ENCODE data around the gene ITSN1. TPM values are rescaled to one million over a fixed set of nuclear protein-coding genes. Genes with fewer than 3 reads are reported as not detected.

The ITSN1 gene
- total RNA-seq, 4 donors from 2014 or later, result 29.6 to 42.2 (median 41.1) TPM

GRCh38 chr21:33641352-33642026 is 812 bp upstream of the ITSN1 start, which contains the start of gene CRYZL1:
Gene CRYZL1, minus strand, starts transcription at chr21:33641741. Its CDS starts 10,190 bp downstream, at chr21:33631551.
- Histone ChIP-seq H3K9me3 (no peaks in the 10 kb centered on the region), H3K4me1 (peaks cover 17 to 21% of the 10 kb centered on the region in 2 donors), H3K27ac (peak within 1 kb of the TSS; percentile 88 to 95 (median 94)), H3K36me3 (no peaks in the 10 kb centered on the region), H3K4me3 (replicated peaks in 1 of 3) (peak within 1 kb of the TSS; percentile 64 to 95 (median 81)), H3K27me3 (no peaks in the 10 kb centered on the region)
- peak; percentile 100 for DNase-seq
- WGBS, 2 donors, result 0 to 1% methylated on average over 28 to 38 of the region's 38 CpGs
- intact Hi-C loops (cut with DNase I), result no loop called here
- peak; percentile 20 to 93 for TF ChIP-seq POLR2A (IDR thresholded peaks at IDR 0.05)
- TF ChIP-seq, protein P1, sequence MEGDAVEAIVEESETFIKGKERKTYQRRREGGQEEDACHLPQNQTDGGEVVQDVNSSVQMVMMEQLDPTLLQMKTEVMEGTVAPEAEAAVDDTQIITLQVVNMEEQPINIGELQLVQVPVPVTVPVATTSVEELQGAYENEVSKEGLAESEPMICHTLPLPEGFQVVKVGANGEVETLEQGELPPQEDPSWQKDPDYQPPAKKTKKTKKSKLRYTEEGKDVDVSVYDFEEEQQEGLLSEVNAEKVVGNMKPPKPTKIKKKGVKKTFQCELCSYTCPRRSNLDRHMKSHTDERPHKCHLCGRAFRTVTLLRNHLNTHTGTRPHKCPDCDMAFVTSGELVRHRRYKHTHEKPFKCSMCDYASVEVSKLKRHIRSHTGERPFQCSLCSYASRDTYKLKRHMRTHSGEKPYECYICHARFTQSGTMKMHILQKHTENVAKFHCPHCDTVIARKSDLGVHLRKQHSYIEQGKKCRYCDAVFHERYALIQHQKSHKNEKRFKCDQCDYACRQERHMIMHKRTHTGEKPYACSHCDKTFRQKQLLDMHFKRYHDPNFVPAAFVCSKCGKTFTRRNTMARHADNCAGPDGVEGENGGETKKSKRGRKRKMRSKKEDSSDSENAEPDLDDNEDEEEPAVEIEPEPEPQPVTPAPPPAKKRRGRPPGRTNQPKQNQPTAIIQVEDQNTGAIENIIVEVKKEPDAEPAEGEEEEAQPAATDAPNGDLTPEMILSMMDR (IDR thresholded peaks at IDR 0.05), result peak in 1 of 6 experiments; percentile 10

GRCh38 chr21:33642896-33643657 is 776 bp downstream of the ITSN1 start:
- no peaks in the 10 kb centered on the region for H3K27me3 ChIP-seq
- DNase-seq, result peak; percentile 35 to 39
- peak overlapping the region; percentile 54 to 95 (median 64) for H3K4me3 ChIP-seq (replicated peaks in 1 of 3)
- WGBS, 2 donors, result 1% methylated on average over 21 to 29 of the region's 78 CpGs
- H3K36me3 ChIP-seq, result no peaks in the 10 kb centered on the region
- H3K9me3 ChIP-seq, result no peaks in the 10 kb centered on the region
- TF ChIP-seq, protein P1 (IDR thresholded peaks at IDR 0.05), result no peak
- TF ChIP-seq POLR2A (IDR thresholded peaks at IDR 0.05), result no peak
- peak overlapping the region; percentile 1 to 95 (median 86) for H3K27ac ChIP-seq
- intact Hi-C loops (cut with DNase I), result no loop called here
- H3K4me1 ChIP-seq, result peaks cover 17 to 21% of the 10 kb centered on the region in 2 donors

DNA sequence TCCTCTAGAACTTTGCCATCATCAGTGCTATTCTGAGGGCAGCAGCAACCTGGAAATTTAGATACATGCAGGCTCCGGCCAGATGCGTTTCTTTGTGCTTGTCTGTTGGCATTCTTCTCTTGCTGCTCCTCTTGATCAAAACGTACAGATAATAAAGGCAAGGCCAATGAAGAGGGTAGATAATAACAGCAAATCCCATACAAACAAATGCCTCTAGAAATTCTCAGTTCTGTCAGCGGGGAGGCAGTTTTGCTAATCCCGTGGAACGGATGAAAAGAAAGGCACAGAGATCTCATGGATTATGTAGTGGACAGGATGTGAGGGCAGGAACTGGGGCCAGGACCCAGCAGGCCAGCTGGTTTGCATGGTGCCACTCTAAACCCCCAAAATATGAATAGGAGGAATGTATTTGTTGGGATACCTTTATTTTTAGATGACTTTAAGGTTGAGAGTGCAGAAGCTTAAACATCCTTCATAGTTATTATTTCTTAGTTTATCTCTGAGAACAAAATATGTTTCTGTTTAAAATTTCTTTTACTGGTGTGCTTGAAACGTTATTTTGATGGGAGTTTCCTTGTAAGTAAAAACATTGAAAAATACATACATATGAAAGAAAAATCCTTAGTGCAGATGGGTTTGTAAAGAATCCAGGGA is 1.5 kb downstream of the ITSN1 start:
- no peaks in the 10 kb centered on the region for H3K36me3 ChIP-seq
- no peaks in the 10 kb centered on the region for H3K9me3 ChIP-seq
- H3K27ac ChIP-seq, result peak overlapping the region in 2 of 3 donors; percentile 76 to 86
- intact Hi-C loops (cut with DNase I), result no loop called here
- H3K4me1 ChIP-seq, result peaks cover 20 to 21% of the 10 kb centered on the region in 2 donors
- 17 to 21% methylated on average over 7 of the region's 7 CpGs for WGBS, 2 donors
- no peak for DNase-seq
- no peak for TF ChIP-seq POLR2A (IDR thresholded peaks at IDR 0.05)
- TF ChIP-seq, protein P1 (IDR thresholded peaks at IDR 0.05), result no peak
- H3K27me3 ChIP-seq, result no peaks in the 10 kb centered on the region
- H3K4me3 ChIP-seq (replicated peaks in 1 of 3), result peak overlapping the region in 2 of 3 donors; percentile 54 to 95

- DNase-seq, result no peak
- peak overlapping the region in 2 of 3 donors; percentile 32 to 76 for H3K27ac ChIP-seq
- intact Hi-C loops (cut with DNase I), result no loop called here
- H3K9me3 ChIP-seq, result no peaks in the 10 kb centered on the region
- H3K4me3 ChIP-seq (replicated peaks in 1 of 3), result no peak overlapping the region
- 78 to 83% methylated on average over 11 of the region's 11 CpGs for WGBS, 2 donors
- TF ChIP-seq, protein P1 (IDR thresholded peaks at IDR 0.05), result no peak
- no peak for TF ChIP-seq POLR2A (IDR thresholded peaks at IDR 0.05)
- no peaks in the 10 kb centered on the region for H3K27me3 ChIP-seq
- peaks cover 27 to 28% of the 10 kb centered on the region in 2 donors for H3K4me1 ChIP-seq
- no peaks in the 10 kb centered on the region for H3K36me3 ChIP-seq
Measured at GRCh38 chr21:33644383-33645074, 2.2 kb downstream of the ITSN1 start.

Measured in thyroid gland (tissue), 4 donors.